ENCODE results near the gene WASHC3. TPM values are rescaled to one million over a fixed set of nuclear protein-coding genes. Genes with fewer than 3 reads are reported as not detected.

The WASHC3 gene
- total RNA-seq, 4 donors from 2014 or later = 80.4 to 106 (median 87.1) TPM

DNA sequence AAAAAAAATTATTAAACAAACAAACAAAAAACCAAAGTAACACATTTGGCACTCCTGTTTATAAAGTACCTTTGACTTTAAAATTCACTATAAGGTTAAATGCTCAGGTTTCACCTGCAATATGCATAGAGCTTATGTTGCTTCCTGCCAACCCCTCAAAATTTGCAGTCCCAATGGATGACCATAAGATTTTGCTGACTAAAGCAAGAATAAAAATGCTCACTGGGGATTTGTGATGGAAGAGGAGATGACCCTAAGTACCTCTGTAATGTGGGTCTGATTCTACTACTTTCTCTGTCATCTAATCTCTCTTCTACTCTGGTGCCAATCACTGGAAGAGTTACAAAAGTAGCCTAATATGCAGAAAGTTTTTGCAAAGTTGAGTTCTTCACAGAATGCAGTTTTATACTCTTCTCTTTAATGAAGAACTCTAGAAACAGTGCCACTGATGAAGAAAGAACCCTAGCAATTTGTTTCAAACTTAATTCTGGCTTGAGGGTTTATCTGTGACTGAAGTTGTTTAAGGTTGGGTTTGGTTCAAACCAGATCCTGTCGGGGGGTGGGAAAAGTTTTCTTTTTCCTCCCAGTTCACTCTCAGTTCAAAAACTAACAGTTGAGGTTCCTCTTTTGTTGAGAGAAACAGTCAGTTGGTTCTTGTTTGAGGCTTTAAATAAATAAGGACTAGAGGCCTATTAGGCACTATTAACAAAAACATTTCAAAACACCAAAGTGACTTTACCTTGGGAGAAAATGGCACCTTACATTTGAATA is 10.9 kb downstream of the WASHC3 start:
- Histone ChIP-seq H3K4me1 (peaks cover 0 to 4% (median 0%) of the 10 kb centered on the region in 3 donors), H3K27me3 (no peaks in the 10 kb centered on the region), H3K9me3 (no peaks in the 10 kb centered on the region), H3K4me3 (no peak overlapping the region), H3K36me3 (peaks cover 3 to 97% of the 10 kb centered on the region in 2 donors), H3K27ac (no peak overlapping the region)
- WGBS, 2 donors (ENCODE audit: low coverage in 1 of 2) = 27% methylated on average over 1 of the region's 1 CpG; no CpG with 5 or more reads in 1 of the 2 donors
- no peak for ATAC-seq
- TF ChIP-seq EP300 (IDR thresholded peaks at IDR 0.05) (no peak), POLR2A (IDR thresholded peaks at IDR 0.05) (no peak)

- no peaks in the 10 kb centered on the region for H3K27me3 ChIP-seq
- no peaks in the 10 kb centered on the region for H3K9me3 ChIP-seq
- no peak overlapping the region for H3K4me3 ChIP-seq
- H3K27ac ChIP-seq = no peak overlapping the region
- TF ChIP-seq CTCF (IDR thresholded peaks at IDR 0.05) = no peak
- no peak for TF ChIP-seq POLR2AphosphoS5 (IDR thresholded peaks at IDR 0.05)
- TF ChIP-seq POLR2A (IDR thresholded peaks at IDR 0.05) = no peak
- no peak for TF ChIP-seq EP300 (IDR thresholded peaks at IDR 0.05)
- peaks cover 0 to 88% of the 10 kb centered on the region in 2 donors for H3K36me3 ChIP-seq
- no peak for ATAC-seq
- 89 to 100% methylated on average over 1 of the region's 1 CpG for WGBS, 2 donors (ENCODE audit: low coverage in 1 of 2)
- H3K4me1 ChIP-seq = no peaks in the 10 kb centered on the region
Measured at GRCh38 chr12:102043928-102044327, 17.9 kb downstream of the WASHC3 start.

GRCh38 chr12:102033991-102034745 is 27.6 kb downstream of the WASHC3 start:
- H3K9me3 ChIP-seq = no peaks in the 10 kb centered on the region
- peaks cover 0 to 84% of the 10 kb centered on the region in 2 donors for H3K36me3 ChIP-seq
- no peak for ATAC-seq
- H3K4me1 ChIP-seq = no peaks in the 10 kb centered on the region
- no peak overlapping the region for H3K27ac ChIP-seq
- H3K27me3 ChIP-seq = no peaks in the 10 kb centered on the region
- 0 to 51% methylated on average over 1 to 3 of the region's 3 CpGs for WGBS, 2 donors (ENCODE audit: low coverage in 1 of 2)
- no peak overlapping the region for H3K4me3 ChIP-seq
- TF ChIP-seq EP300 (IDR thresholded peaks at IDR 0.05) = no peak
- no peak for TF ChIP-seq POLR2A (IDR thresholded peaks at IDR 0.05)
- TF ChIP-seq POLR2AphosphoS5 (IDR thresholded peaks at IDR 0.05) = no peak
- TF ChIP-seq CTCF (IDR thresholded peaks at IDR 0.05) = no peak

DNA sequence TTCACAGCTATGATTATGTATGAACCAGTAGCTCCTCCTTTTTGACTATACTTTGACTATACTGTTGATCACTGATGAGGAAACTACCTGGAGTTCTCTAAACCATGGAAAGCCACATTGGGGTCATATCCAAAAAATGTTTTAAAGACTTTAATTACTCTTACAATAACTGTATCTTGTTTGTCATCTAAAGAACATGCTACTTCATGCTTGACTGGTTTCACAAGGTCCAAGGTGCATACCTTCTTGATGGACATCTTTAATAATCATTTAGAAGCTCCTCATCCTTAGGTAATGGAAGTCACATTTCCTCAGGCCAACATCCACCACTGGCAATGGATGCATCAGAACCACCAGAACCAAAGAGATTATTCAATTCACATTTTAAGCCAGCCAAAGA is 29.9 kb downstream of the WASHC3 start:
- Histone ChIP-seq H3K36me3 (peaks cover 0 to 61% of the 10 kb centered on the region in 2 donors), H3K9me3 (no peaks in the 10 kb centered on the region), H3K27ac (no peak overlapping the region), H3K4me1 (no peaks in the 10 kb centered on the region), H3K27me3 (no peaks in the 10 kb centered on the region), H3K4me3 (no peak overlapping the region)
- ATAC-seq = no peak
- no peak for TF ChIP-seq POLR2A (IDR thresholded peaks at IDR 0.05)

- H3K27me3 ChIP-seq = no peaks in the 10 kb centered on the region
- no peak for ATAC-seq
- H3K9me3 ChIP-seq = no peaks in the 10 kb centered on the region
- 51 to 62% methylated on average over 4 of the region's 4 CpGs for WGBS, 2 donors (ENCODE audit: low coverage in 1 of 2)
- H3K36me3 ChIP-seq = peaks cover 0 to 44% of the 10 kb centered on the region in 2 donors
- peaks cover 0 to 13% (median 10%) of the 10 kb centered on the region in 3 donors for H3K4me1 ChIP-seq
- TF ChIP-seq POLR2A (IDR thresholded peaks at IDR 0.05) (no peak), EP300 (IDR thresholded peaks at IDR 0.05) (no peak), POLR2AphosphoS5 (IDR thresholded peaks at IDR 0.05) (no peak), CTCF (IDR thresholded peaks at IDR 0.05) (no peak)
- no peak overlapping the region for H3K4me3 ChIP-seq
- H3K27ac ChIP-seq = no peak overlapping the region
Measured at GRCh38 chr12:102029141-102029540, 32.6 kb downstream of the WASHC3 start.
